NCI-H2029 (cell line): Measurements from ENCODE around the gene COA8.

ENCODE experiments used
- DNase-seq: peaks from one replicate; lab custom pipeline; 2025; lab: John Stamatoyannopoulos, UW

The COA8 gene

DNA sequence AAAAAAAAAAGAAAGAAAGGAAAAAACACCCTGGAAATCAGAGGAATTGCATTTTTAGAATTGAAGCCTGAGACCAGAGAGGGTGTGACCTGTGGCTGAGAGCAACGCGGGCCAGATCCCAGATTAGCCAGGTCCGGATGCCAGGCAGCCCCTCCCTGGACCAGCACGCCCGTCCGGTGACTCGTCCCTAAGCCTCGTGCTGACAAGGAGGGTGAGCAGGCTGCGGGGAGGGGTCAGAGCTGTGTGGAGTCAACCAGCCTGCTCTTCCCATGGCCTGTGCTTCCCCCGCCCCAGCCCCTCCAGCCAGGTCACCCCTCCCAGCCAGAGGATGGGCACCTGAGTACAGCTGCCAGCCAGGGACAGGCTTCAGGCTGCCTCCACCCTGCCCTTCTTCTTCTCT, 62.1 kb downstream of the COA8 start:
- DNase-seq = no peak

DNA sequence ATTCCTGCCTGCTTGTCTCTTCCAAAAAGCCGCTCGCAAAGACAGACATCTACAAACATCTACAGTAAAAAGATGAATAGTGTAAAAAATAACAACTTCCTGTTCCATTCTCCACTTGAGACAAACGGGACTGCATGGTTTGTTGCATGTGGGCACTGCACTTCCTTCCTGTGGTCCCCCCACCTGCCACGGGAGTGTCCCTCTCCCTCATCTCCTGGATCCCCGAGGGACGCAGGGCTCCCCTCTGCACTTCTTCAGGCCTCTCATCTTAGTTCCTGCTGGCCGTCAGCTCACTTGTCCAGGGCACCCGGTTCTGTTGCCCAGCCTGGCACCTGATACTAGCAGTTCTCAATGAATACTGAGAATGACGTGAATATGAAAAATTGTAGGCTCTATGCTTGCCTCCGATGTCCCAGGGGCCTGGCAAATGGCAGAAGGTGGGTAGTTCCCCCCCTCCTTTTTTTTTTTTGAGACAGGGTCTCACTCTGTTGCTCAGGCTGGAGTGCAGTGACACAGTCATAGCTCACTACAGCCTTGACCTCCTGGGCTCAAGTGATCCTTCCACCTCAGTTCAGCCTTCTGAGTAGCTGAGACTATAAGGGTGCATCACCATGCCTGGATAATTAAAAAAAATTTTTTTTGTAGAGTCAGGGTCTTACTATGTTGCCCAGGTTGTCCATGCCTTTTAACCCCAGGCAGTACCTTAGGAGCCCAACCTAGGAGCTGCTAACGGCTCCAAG, 62.8 kb downstream of the COA8 start:
- no peak for DNase-seq

DNA sequence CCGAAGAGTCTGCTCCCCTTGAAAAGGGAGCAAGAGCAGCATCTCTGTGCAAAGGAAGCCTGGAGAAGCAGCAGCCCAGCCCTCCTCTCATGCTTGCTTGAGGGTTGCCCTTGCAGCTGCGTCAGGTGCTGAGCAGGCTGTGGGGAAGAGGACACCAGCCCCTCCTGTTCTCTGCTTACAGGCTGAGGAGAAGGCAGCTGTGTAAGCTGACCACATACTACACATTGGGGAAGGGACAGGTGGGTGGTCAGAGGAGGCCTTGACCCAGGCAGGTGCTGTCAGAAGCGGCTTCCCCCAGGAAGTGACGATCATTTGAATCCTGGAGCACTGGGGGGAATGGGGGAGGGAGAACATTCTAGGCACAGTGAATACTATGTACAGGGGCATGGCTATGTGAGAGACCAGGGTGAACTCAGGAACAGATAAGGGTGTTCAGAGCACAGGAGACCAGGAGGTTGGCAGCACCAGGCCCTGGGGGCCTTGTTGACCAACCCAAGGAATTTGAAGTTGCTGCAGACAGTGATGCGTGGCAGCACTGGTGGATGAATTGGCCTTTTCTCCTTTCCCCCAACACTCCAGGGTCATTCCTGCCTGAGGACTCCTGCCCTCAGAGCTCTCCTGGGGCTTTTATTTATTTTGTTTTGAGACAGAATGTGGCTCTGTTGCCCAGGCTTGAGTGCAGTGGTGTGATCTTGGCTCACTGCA, 63.5 kb downstream of the COA8 start:
- DNase-seq = peak; percentile 53

DNA sequence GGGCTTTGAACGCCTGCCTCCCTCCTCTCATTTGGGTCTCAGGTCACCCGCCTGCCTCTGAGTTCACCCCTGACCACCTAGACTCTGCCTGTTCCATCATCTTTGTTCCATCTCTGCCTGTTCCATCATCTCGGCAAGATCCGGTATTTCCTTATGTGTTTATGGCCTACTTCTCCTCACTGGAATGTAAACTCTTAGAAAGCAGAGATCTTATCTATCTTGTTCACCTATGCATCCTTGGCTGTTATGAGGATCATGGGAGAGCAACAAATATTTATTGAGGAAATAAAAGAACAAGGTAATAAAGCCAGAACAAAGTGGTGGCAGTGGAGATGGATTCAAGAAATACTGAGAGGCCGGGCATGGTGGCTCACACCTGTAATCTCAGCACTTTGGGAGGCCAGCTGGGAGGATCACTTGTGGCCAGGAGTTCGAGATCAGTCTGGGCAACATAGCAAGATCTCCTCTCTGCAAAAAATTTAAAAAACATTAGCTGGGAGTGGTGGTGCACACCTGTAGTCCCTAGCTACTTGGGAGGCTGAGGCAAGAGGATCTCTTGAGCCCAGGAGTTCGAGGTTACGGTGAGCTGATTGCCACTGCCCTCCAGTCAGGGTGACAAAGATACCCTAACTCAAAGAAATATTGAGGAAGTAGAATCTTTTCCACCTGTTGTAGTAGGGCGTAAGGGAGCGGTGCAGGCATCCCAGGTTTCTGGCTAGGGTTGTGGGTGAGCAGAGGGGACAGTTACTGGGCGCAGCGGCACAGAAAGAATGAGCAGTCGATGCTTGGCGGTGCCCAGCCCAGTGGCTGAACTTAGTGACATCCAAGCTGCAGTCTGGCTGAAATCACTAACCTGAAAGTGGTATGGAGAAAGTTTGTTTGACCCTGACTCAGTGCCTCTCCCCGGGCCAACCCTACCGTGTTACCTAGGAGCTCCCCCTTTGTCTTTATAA, 64.6 kb downstream of the COA8 start:
- no peak for DNase-seq

DNA sequence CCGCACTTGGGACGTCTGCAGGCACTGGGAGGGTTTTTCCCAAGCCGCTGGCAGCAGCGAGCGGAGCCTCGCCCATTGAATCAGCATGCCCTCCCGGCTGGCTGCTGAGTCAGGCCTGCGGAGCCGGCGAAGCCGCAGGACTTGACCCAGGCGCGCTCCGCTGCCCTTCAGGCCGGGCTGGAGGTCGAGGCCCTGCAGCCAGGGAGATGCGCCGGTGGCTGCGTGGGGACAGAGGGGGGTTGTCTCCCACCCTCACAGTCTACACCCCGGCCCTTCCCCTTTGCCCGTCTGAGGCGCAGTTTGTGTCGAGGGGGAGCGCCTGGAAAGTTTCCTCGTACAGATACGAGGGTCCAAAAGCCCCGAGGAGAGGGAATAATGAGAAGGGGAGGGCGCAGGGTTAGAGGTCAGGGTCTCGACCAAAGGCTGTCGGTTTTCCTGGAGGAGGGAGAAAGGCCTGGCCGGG, 65.5 kb downstream of the COA8 start:
- DNase-seq = no peak

DNA sequence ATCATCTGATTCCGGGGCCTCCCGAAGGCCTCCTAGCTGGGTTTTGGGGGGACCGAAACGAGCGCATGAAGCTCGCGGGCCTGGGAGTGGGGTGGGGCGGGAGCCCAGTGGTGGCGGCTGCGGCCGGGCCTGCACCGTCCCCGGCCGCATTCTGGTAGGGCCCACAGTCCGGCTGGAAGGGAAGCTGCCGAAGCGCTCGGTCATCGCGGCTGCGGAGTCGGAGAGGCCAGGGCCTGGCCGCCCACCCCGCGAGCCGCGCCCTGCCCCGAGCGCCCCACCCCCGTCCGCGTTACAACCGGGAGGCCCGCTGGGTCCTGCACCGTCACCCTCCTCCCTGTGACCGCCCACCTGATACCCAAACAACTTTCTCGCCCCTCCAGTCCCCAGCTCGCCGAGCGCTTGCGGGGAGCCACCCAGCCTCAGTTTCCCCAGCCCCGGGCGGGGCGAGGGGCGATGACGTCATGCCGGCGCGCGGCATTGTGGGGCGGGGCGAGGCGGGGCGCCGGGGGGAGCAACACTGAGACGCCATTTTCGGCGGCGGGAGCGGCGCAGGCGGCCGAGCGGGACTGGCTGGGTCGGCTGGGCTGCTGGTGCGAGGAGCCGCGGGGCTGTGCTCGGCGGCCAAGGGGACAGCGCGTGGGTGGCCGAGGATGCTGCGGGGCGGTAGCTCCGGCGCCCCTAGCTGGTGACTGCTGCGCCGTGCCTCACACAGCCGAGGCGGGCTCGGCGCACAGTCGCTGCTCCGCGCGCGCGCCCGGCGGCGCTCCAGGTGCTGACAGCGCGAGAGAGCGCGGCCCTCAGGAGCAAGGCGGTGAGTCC, 66.1 kb downstream of the COA8 start, which contains the start of gene KLC1:
KLC1 (plus strand) TSS at position 528 of the 819 bp plus-strand sequence. CDS start 25,354 bp downstream, outside the sequence.
- DNase-seq = no peak

DNA sequence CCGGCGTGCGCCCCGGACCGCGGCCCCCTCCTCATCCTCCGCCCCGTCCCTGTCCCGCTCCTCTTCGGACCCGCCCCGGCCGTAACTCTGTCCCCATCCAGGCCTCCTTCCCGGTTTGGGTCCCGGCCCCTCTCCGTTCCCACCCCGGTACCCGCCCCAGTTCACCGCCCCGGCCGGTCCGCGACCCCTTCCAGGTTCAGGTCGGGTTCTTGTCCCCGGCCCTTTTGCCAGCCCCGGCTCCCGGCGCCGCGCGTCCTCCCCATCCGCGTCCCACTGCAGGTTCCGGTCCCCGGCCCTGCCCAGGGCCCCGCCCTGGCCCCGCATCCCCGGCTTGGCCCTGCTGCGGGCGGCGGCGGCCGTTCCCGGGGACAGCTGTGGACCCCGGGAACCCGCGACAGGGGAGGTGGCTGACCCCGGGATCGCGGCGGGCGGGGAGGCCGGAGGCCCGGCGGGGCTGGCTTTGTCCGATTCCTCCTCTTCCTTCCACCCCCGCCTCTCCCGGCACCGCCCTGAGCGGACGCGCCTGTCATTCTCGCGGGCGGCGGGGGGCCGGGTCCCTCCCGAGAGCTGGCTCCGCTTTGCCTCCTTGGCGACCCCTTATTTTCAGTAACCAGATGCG, 66.9 kb downstream of the COA8 start:
- no peak for DNase-seq

DNA sequence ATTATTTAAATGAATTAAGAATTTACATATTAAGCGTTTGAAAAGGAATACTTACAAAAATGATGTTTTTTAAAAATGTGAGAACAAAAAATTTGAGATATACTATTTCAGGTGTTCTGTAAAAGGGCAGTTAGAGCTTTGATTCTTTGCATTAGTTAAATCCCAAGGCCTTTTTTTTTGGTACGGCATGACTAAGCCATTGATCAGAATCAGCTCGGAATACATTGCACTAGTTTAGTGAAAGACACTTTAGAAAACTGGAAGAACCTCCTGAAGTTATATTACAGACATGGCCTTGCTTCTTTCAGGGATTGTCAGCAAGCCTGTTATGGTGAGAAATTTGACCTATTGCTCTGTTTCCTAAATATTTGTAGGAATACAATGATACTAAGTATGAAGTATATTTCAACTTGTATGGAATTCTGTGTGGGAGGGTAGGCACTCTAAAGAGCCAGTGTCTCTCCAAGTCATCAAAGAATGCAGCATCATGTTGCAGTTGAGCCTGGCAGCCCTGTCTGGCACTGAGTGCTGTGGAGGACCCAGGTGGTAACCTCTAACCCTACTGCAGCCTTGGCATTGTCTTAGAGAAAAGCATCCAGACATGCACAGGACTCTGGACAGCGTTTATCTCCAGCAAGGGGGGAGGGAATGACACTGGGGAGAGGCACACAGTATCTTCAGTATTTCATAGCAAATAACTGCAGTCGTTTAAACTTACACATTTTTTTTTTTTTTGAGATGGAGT, 67.8 kb downstream of the COA8 start:
- DNase-seq = no peak

DNA sequence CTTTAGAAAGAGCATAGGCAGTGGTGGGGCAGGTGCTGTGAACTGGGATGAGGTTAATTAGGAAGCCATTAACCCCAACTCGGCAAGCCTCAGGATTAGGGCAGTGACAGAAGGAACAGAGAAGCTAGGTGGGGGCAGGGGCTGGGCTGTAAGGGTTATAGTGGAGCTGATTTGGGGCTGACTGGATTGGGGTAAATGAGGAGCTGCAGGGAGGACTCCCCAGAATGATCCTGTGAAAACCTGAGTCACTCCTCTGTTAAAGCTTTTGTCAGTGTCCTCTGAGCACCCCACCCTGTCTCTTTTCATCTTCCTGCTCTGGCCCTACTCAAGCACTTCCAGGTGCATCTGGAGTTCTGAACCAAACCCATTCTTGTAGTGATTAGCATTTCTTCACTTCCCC, 70.6 kb downstream of the COA8 start:
- DNase-seq = no peak

DNA sequence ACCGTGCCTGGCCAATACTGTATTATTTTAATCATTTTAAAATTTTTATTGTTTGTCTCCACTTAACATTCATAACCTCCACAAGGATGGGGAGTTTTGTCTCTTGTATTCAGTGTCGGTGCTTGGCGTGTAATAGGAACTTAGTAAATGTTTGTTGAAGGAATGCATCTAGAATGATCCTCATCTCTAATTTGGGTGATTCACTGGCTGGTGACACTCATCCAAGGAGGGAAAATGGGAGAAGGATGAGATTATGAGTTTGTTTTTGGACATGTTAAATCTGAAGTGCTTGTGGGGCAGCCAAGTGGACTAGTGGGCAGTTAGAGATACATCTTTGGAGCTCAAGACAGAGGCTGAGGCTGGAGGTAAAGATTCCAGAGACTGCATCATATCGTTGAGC, 71.4 kb downstream of the COA8 start:
- no peak for DNase-seq

DNA sequence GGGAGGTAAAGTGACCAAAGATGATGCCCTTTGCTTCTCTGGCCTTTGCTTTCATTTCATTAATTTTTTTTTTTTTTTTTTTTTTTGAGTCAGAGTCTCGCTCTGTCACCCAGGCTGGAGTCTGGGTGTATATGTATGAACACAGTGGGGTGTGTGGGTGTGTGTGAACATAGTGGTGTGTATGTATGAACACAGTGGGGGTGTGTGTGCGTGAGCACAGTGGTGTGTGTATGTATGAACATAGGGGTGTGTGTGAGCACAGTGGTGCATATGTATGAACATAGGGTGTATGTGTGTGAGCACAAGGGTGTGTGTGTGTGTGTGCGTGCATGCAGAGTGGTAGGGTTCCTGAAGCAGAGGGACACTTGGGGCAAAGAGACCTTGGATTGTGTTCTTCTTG, 75.8 kb downstream of the COA8 start:
- no peak for DNase-seq
